ACC112 (cell line): ENCODE measurements around the gene LSM4.

ENCODE experiments used
- H2AFZ ChIP-seq: fragments of 200-600 bp; sonication (generic); one replicate; pipeline ENCODE4 v1.6.0; 2017; ENCODE audit warnings: antibody characterized with exemption, low read length; ENCODE audit not compliant: unreplicated experiment
- H3K27ac ChIP-seq: fragments of 200-600 bp; sonication (generic); 2 replicates; pipeline ENCODE4 v1.5.1; 2014; ENCODE audit warnings: low read depth, mild to moderate bottlenecking, antibody characterized with exemption, low read length, moderate library complexity
- H3K27me3 ChIP-seq: fragments of 200-600 bp; sonication (generic); 2 replicates; pipeline ENCODE4 v1.6.1; 2014; ENCODE audit warnings: mild to moderate bottlenecking, antibody characterized with exemption, low read length, moderate library complexity, mixed read lengths; ENCODE audit not compliant: insufficient read depth
- H3K36me3 ChIP-seq: fragments of 200-600 bp; sonication (generic); 2 replicates; pipeline ENCODE4 v1.6.1; 2016; ENCODE audit warnings: mild to moderate bottlenecking, antibody characterized with exemption, low read length, moderate library complexity, mixed read lengths; ENCODE audit not compliant: insufficient read depth
- H3K4me1 ChIP-seq: fragments of 200-600 bp; sonication (generic); one replicate; pipeline ENCODE4 v1.6.1; 2016; ENCODE audit warnings: low read length, mixed read lengths; ENCODE audit not compliant: insufficient read depth, unreplicated experiment, control insufficient read depth
- H3K4me3 ChIP-seq: fragments of 200-600 bp; sonication (generic); 2 replicates; pipeline ENCODE4 v1.5.1; 2014; ENCODE audit warnings: mild to moderate bottlenecking, low read depth, low read length
- H3K79me2 ChIP-seq: fragments of 200-600 bp; sonication (generic); one replicate; pipeline ENCODE4 v1.6.0; 2016; ENCODE audit warnings: low read length; ENCODE audit not compliant: control insufficient read depth, unreplicated experiment, insufficient read depth

LSM4 gene

DNA sequence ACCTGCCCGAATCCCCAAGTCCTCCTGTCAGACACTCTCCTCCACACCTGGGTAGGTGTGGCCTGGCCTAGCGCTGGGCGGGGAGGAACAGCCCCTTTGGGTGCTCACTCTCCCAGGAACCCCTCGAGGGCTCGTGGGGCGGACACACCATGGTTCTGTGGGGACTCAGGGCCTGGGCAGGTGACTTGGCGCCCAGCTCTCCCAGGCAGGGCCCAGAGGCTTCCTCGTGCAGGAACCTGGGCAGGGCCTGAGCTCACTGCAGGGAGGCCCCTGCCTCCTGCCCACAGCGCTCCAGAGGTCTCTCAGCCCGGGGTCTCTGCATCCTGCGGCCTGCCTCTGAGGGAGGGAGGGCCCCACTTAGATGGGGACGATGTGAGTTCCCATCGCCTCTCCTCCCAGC is 11.9 kb downstream of the LSM4 start:
- Histone ChIP-seq H2AFZ (no peak overlapping the region), H3K4me1 (no peaks in the 10 kb centered on the region)

GRCh38 chr19:18310118-18310909 is 12.6 kb downstream of the LSM4 start:
- Histone ChIP-seq H3K27me3 (no peaks in the 10 kb centered on the region), H2AFZ (no peak overlapping the region), H3K27ac (no peak overlapping the region), H3K79me2 (no peaks in the 10 kb centered on the region), H3K4me3 (no peak overlapping the region), H3K4me1 (peaks cover 3% of the 10 kb centered on the region), H3K36me3 (no peaks in the 10 kb centered on the region)

More for the DNA sequence above, 11.9 kb downstream of the LSM4 start:
- no peaks in the 10 kb centered on the region for H3K27me3 ChIP-seq
- no peak overlapping the region for H3K4me3 ChIP-seq
- H3K27ac ChIP-seq, result no peak overlapping the region
- H3K36me3 ChIP-seq, result no peaks in the 10 kb centered on the region
- H3K79me2 ChIP-seq, result no peaks in the 10 kb centered on the region

DNA sequence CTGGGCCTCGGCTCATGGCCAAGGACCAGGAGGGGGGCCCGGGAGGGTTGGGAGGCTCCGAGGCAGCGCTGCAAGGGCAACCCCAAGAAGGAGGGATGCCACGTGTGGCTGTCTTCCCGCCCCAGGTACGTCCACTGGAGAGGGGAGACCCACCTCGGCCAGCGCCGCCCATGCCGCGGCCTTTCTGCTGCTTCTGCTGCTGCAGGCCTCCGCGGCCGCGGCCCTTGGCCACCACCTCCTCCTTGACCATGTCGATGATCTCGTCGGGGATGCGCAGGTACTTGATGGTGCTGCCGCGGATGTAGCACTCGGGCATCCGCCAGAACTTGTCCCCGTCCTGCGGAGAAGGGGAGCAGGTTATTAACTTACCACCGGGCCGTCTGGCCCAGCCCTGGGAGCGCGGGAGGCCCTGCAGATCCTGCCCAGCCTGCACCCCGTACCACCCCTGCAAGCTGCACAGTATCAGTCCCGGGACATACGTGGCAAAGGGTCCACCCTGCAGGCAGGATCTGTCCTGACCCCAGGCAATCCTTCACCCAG is 13.3 kb downstream of the LSM4 start:
- Histone ChIP-seq H3K79me2 (no peaks in the 10 kb centered on the region), H2AFZ (no peak overlapping the region), H3K4me3 (no peak overlapping the region), H3K27ac (no peak overlapping the region), H3K4me1 (peaks cover 10% of the 10 kb centered on the region), H3K36me3 (no peaks in the 10 kb centered on the region), H3K27me3 (no peaks in the 10 kb centered on the region)

GRCh38 chr19:18308948-18309325 is 13.9 kb downstream of the LSM4 start:
- Histone ChIP-seq H3K27ac (no peak overlapping the region), H3K27me3 (no peaks in the 10 kb centered on the region), H2AFZ (no peak overlapping the region), H3K36me3 (no peaks in the 10 kb centered on the region), H3K4me3 (no peak overlapping the region), H3K79me2 (no peaks in the 10 kb centered on the region), H3K4me1 (peaks cover 16% of the 10 kb centered on the region)

GRCh38 chr19:18308051-18308947 is 14.6 kb downstream of the LSM4 start:
- Histone ChIP-seq H3K36me3 (no peaks in the 10 kb centered on the region), H3K4me1 (peaks cover 22% of the 10 kb centered on the region), H3K27ac (no peak overlapping the region), H3K4me3 (no peak overlapping the region), H2AFZ (no peak overlapping the region), H3K27me3 (no peaks in the 10 kb centered on the region), H3K79me2 (no peaks in the 10 kb centered on the region)

- Histone ChIP-seq H3K27ac (no peak overlapping the region), H3K4me3 (no peak overlapping the region), H2AFZ (no peak overlapping the region), H3K27me3 (no peaks in the 10 kb centered on the region), H3K4me1 (peaks cover 23% of the 10 kb centered on the region), H3K36me3 (no peaks in the 10 kb centered on the region), H3K79me2 (no peaks in the 10 kb centered on the region)
These were observed 15.6 kb downstream of the LSM4 start for GRCh38 chr19:18307271-18307681.

DNA sequence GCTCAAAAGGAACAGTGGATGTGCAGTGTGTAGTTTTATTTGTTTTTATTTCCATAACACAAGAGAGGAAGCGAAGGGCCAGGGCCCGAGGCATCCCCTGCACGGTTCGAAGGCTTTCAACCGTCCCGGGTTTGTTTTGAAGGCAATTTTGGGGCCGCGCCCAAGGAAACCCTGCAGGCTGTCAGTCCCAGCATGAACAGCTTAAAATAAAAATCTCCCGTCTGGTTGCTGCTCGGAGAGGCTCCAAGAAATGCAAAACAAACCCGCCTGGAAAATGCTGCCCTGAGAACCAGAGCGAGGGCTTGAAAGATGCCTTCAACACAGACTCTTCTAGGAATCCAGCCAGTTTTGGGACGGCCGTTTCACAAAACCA is 16.0 kb downstream of the LSM4 start:
- no peak overlapping the region for H3K4me3 ChIP-seq
- no peaks in the 10 kb centered on the region for H3K27me3 ChIP-seq
- peaks cover 23% of the 10 kb centered on the region for H3K4me1 ChIP-seq
- no peaks in the 10 kb centered on the region for H3K79me2 ChIP-seq
- H3K36me3 ChIP-seq, result no peaks in the 10 kb centered on the region
- H3K27ac ChIP-seq, result no peak overlapping the region
- H2AFZ ChIP-seq, result no peak overlapping the region

DNA sequence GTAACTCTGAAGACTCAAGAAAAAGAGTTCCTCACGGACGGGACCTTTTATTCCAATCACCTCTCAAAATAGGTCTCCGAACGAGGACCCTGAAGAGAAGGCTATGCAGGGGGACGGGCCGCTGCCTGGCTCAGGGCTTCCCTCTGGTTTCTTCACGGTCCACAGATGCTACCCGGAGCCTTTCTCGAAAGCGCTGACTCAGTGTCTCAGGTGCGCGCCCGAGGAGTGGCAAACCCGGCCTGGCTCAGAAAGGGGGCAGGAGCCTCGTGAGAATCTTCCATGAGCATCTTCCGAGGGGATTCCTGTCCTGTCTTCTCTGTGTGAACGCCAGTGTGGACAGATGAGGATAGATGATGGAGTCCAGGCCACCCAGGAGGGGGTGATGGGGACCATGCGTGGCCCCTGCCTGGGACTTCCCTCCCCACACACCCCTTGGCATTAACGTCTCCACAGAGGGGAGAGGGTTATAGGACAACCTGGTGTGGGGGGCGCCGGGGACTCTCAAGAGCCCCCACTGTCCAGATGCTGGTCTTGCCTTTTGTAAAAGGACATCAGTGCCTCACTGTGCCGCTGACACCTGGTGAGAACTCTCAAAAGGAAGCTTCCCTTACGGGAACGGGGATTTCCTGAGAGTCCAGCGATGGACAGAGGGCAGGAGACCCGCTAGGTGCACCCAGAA is 16.5 kb downstream of the LSM4 start:
- Histone ChIP-seq H3K4me1 (peaks cover 23% of the 10 kb centered on the region), H3K36me3 (no peaks in the 10 kb centered on the region), H2AFZ (no peak overlapping the region), H3K27me3 (no peaks in the 10 kb centered on the region), H3K4me3 (no peak overlapping the region), H3K27ac (no peak overlapping the region), H3K79me2 (no peaks in the 10 kb centered on the region)

DNA sequence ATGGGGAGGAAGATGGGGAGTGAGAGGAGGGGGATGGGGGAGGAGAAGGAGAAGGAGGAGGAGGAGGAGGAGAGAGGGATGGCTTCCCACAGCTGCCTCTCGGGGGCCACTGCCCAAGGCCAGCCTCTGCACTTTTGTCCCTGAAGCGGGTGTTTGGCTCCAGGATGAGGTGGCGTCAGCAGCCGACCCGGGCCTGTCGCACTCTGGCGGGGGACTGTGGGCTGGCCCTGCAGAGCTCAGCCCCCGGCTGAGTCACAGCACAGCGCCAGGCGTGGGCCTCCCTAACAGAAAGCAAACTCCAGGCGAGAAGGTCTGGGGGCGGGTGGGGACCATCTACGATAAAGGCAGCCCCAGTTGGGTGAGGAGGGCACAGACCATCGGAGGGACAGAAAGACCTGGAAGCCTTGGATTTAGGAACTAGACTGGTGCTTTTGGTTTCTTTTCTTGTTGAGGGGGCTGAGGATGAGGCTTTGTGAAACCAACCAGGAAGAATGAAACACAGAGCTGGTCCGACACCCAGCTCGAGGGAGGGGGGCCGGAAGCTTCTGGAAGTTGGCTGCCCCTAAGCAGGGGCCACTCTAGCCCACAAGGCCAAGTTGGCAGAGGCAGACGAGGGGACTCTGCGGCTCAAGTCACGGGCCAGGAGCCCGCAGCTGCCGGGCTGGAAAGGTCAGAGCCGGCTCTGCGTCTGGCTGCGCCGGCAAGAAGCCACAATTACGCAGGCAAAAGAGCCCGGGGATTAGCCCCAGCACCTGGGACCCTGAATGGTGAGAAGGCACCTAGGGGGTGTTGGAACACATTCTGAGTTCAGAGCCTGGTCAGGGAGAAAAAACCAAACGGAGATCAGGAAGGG is 18.2 kb downstream of the LSM4 start:
- no peaks in the 10 kb centered on the region for H3K36me3 ChIP-seq
- peak overlapping the region; percentile 36 for H2AFZ ChIP-seq
- no peaks in the 10 kb centered on the region for H3K27me3 ChIP-seq
- H3K79me2 ChIP-seq, result no peaks in the 10 kb centered on the region
- H3K27ac ChIP-seq, result peak overlapping the region; percentile 99
- H3K4me1 ChIP-seq, result peaks cover 27% of the 10 kb centered on the region
- H3K4me3 ChIP-seq, result peak overlapping the region; percentile 73

DNA sequence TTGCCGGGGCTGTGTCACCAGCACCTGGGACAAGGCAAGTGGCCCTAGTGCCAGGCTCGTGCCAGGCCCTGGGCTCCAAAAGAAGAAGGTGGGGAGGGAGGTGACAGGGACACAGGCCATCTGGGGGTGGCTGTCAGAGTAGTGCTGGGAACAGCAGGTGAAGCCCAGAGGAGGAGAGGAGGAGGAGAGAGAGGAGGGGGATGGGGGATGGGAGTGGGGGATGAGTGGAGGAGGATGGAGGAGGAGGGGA is 18.7 kb downstream of the LSM4 start:
- peak overlapping the region; percentile 99 for H3K27ac ChIP-seq
- H3K4me1 ChIP-seq, result peaks cover 27% of the 10 kb centered on the region
- H3K79me2 ChIP-seq, result no peaks in the 10 kb centered on the region
- peak overlapping the region; percentile 73 for H3K4me3 ChIP-seq
- H3K36me3 ChIP-seq, result no peaks in the 10 kb centered on the region
- no peak overlapping the region for H2AFZ ChIP-seq
- no peaks in the 10 kb centered on the region for H3K27me3 ChIP-seq
